COLO668 (cell line): ENCODE results near the gene RTN4R.

Source experiments
- DNase-seq: peaks from one replicate; lab custom pipeline; 2025; ENCODE audit not compliant: unreplicated experiment; lab: John Stamatoyannopoulos, UW

Gene RTN4R

GRCh38 chr22:20218987-20219386 is 49.1 kb downstream of the RTN4R start:
- no peak for DNase-seq

- DNase-seq: no peak
Measured at GRCh38 chr22:20218326-20218872, 49.7 kb downstream of the RTN4R start.

GRCh38 chr22:20217563-20217962 is 50.6 kb downstream of the RTN4R start:
- no peak for DNase-seq

GRCh38 chr22:20216863-20217499 is 51.1 kb downstream of the RTN4R start:
- peak; percentile 36 for DNase-seq

GRCh38 chr22:20215742-20216141 is 52.4 kb downstream of the RTN4R start:
- DNase-seq: no peak

GRCh38 chr22:20214853-20215252 is 53.3 kb downstream of the RTN4R start:
- no peak for DNase-seq

GRCh38 chr22:20213833-20214708 is 54.0 kb downstream of the RTN4R start:
- no peak for DNase-seq

- DNase-seq: no peak
Measured at GRCh38 chr22:20212754-20213699, 55.1 kb downstream of the RTN4R start.

GRCh38 chr22:20211997-20212753 is 55.9 kb downstream of the RTN4R start:
- DNase-seq: peak; percentile 94

- no peak for DNase-seq
Measured at GRCh38 chr22:20211409-20211996, 56.6 kb downstream of the RTN4R start.

GRCh38 chr22:20210473-20211059 is 57.6 kb downstream of the RTN4R start:
- DNase-seq: no peak

GRCh38 chr22:20209761-20210250 is 58.3 kb downstream of the RTN4R start:
- no peak for DNase-seq

- DNase-seq: no peak
Measured at GRCh38 chr22:20208713-20209310, 59.3 kb downstream of the RTN4R start.

- DNase-seq: no peak
Measured at GRCh38 chr22:20207277-20208025, 60.7 kb downstream of the RTN4R start.

- DNase-seq: no peak
Measured at GRCh38 chr22:20206709-20207215, 61.4 kb downstream of the RTN4R start.

GRCh38 chr22:20205964-20206708 is 62.0 kb downstream of the RTN4R start:
- DNase-seq: peak; percentile 23

- no peak for DNase-seq
Measured at GRCh38 chr22:20205464-20205963, 62.6 kb downstream of the RTN4R start.
